Measurements from ENCODE around the gene AAGAB.

The AAGAB gene

GRCh38 chr15:67187351-67187854 lies 67.1 kb downstream of the AAGAB start:
- no peak for DNase-seq (ENCODE audit: low spot score)

DNA sequence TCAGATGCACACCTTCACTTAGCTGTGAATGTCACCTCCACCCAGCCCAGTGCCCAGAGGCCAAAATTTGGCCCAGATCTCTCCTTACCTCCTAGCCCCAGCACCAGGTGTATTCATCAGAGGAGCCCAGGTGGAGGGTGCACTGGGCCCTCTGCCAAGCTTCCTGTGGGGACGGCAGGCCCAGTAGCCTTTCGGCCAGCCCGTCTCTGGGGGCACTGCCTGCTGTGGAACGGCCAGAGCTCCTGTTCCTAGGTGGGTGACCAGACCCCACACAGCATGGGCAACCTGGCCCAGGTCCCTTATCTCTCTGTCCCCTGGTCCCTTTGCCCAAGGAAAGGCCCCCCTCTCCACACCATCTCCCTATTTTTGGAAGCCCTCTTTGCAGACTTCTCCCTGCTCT lies 67.8 kb downstream of the AAGAB start:
- DNase-seq (ENCODE audit: low spot score): no peak

- DNase-seq (ENCODE audit: low spot score): no peak
Measured at GRCh38 chr15:67186226-67186649, 68.2 kb downstream of the AAGAB start.

- DNase-seq (ENCODE audit: low spot score): no peak
Measured at GRCh38 chr15:67185621-67186225, 68.7 kb downstream of the AAGAB start.

GRCh38 chr15:67185051-67185450 lies 69.4 kb downstream of the AAGAB start:
- DNase-seq (ENCODE audit: low spot score): no peak

GRCh38 chr15:67184208-67184925 lies 70.1 kb downstream of the AAGAB start:
- no peak for DNase-seq (ENCODE audit: low spot score)

DNA sequence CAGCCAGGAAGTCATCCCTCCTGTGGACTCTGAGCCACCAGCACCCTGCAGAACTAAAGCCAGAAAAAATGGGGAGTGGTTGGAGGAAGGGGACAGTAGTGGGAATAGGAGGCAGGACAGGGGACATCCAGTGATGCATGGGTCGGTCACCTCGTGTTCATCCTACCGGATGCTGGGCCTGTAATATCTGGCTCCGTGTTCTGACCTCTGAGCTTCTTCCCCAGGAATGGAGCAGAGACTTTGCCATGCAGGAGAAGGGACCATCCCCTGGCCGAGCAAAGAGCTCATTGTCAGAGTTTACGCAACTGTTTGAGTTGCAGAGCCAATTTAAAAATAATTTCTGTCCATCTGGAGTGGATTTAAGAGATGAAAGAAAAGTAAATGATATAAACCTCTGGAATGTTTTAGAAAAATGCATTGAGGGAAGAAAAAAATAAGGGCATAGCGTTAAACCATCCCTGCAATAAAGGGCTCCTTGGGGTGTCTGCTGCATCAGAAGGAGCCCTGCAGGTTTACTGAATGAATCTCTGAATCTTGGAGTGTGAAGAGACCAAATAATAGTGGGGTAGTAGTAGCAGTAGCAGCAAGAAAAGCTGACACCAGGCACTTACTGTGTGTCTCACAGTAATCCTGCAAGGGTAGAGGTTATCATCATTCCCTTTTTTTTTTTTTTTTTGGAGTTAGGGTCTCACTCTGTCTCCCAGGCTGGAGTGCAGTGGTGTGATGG lies 70.9 kb downstream of the AAGAB start:
- DNase-seq (ENCODE audit: low spot score): no peak

DNA sequence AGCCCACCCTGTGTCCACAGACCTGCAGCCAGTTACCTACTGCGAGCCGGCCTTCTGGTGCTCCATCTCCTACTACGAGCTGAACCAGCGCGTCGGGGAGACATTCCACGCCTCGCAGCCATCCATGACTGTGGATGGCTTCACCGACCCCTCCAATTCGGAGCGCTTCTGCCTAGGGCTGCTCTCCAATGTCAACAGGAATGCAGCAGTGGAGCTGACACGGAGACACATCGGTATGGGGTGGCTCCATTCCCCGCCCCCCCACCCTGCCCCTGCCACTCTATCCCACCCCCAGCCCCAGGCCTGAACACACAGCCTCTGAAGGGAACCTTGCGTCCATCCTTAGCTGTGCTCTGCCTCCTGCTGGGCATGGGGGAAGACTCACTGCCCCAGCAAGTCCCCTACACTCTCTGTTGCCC lies 73.2 kb downstream of the AAGAB start:
- no peak for DNase-seq (ENCODE audit: low spot score)

DNA sequence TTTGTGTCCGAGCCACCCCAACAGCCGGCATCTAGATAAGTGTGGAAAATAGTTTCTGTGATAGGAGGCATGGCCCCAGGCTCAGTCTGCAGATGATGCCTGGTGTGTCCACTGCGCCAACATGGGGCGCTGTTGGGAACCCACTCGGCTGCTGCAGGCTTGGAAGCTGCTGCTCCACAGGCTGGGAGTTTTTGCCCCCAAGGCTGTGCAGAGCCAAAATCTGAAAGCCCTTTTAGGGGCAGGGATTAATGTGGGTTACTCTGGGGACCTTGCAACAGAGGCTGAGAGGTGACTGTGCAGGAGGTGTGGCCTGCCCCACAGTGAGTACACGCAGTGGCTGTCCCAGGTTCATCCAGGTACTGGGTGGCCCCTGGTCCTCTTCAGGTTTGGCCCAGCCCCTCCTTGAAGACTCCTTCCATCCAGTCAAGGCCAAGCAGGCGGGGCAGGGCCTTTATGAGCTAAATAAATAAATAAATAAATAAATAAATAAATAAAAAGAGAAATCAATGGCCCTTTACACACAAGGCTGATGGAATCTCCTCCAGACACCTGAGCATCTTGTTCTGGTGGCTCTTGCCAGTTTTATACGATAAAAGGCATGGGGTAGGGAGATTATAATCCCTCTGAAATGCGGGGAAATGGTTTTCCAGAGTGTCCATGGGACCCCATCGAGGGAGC lies 73.8 kb downstream of the AAGAB start:
- DNase-seq (ENCODE audit: low spot score): no peak

GRCh38 chr15:67180035-67180434 lies 74.4 kb downstream of the AAGAB start:
- no peak for DNase-seq (ENCODE audit: low spot score)

- no peak for DNase-seq (ENCODE audit: low spot score)
Measured at GRCh38 chr15:67179411-67179995, 75.0 kb downstream of the AAGAB start.

- DNase-seq (ENCODE audit: low spot score): no peak
Measured at GRCh38 chr15:67178569-67179210, 75.8 kb downstream of the AAGAB start.

- no peak for DNase-seq (ENCODE audit: low spot score)
Measured at GRCh38 chr15:67177752-67178151, 76.7 kb downstream of the AAGAB start.

GRCh38 chr15:67176195-67176971 lies 78.1 kb downstream of the AAGAB start:
- DNase-seq (ENCODE audit: low spot score): no peak

DNA sequence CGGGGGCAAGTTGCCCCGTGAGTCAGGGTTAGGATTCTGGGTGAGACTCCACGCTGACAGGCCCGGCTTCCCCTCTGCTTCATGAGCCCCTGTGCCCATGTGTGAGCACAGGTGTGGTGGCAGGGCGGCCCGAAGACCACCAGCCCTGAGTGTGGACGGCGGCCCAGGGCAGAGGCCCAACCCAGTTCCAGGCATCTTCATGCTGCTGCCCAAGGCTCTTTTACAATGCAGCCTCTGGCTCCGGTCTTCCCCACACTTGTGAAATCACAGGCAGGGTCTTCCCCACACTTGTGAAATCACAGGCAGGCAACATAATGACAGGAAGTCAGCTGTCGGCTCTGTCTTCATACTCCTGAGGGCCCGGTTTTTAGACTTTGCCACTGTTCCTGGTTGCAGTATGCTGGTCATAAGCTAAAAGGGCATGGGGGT lies 78.8 kb downstream of the AAGAB start:
- no peak for DNase-seq (ENCODE audit: low spot score)

GRCh38 chr15:67174864-67175573 lies 79.4 kb downstream of the AAGAB start:
- no peak for DNase-seq (ENCODE audit: low spot score)

GRCh38 chr15:67174446-67174845 lies 80.0 kb downstream of the AAGAB start:
- DNase-seq (ENCODE audit: low spot score): no peak

- no peak for DNase-seq (ENCODE audit: low spot score)
Measured at GRCh38 chr15:67173786-67174185, 80.7 kb downstream of the AAGAB start.

DNA sequence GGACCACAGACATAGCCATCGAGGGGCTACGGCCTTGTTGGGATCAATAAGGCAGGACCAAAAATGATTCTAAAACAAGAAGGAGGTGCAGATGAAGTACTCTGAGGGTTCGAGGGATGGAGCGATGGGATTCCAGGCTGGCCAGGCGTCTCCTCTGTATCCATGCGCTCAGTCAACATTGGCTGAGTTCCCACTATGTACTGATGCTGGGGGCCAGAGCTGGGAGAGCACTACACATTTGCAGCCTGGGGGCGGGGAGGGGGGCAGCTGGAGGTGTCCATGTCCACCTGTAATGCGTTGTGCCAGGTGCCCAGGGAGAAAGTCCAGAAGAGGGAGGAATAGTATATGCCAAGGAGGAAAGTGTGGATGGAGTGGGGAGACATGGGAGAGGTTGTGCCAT lies 81.5 kb downstream of the AAGAB start:
- no peak for DNase-seq (ENCODE audit: low spot score)

GRCh38 chr15:67172172-67172571 lies 82.3 kb downstream of the AAGAB start:
- no peak for DNase-seq (ENCODE audit: low spot score)
